Activated CD8-positive, alpha-beta T cell treated with anti-CD3 and anti-CD28 coated beads for 36 hours (primary cell): ENCODE results near the gene KIAA0930. TPM values are rescaled to one million over a fixed set of nuclear protein-coding genes. Genes with fewer than 3 reads are reported as not detected.

ENCODE experiments used
- ATAC-seq: fragments of 200-7000 bp; cut with Tn5 transposase; one replicate; pipeline ENCODE4 v1.10.0; 2021; ENCODE audit warnings: mild to moderate bottlenecking, moderate library complexity
- CTCF ChIA-PET: fragments of 350-600 bp; sonication (Branson Sonifier 250); formaldehyde crosslinking; loops from one replicate; lab custom pipeline; 2021; ENCODE audit warnings: antibody characterized with exemption; lab: Charles Lee
- POLR2A ChIA-PET: fragments of 350-600 bp; sonication (Branson Sonifier 250); formaldehyde crosslinking; loops from one replicate; lab custom pipeline; 2021; ENCODE audit warnings: antibody characterized with exemption; lab: Charles Lee
- DNase-seq: peaks from one replicate; pipeline ENCODE4 v3.0.0-alpha.2; 2020
- H3K27ac Mint-ChIP-seq: one replicate; pipeline ENCODE4 v1.8.0; 2021; ENCODE audit warnings: mild to moderate bottlenecking, mixed read lengths
- H3K27me3 Mint-ChIP-seq: one replicate; pipeline ENCODE4 v1.8.0; 2021; ENCODE audit warnings: mixed read lengths
- H3K36me3 Mint-ChIP-seq: one replicate; pipeline ENCODE4 v1.8.0; 2021; ENCODE audit warnings: low read depth, mixed read lengths
- H3K4me1 Mint-ChIP-seq: one replicate; pipeline ENCODE4 v1.8.0; 2021; ENCODE audit warnings: low read depth, mixed read lengths
- H3K4me3 Mint-ChIP-seq: one replicate; pipeline ENCODE4 v1.8.0; 2021; ENCODE audit warnings: mild to moderate bottlenecking, moderate library complexity, mixed read lengths
- H3K9me3 Mint-ChIP-seq: one replicate; pipeline ENCODE4 v1.8.0; 2021; ENCODE audit warnings: mixed read lengths
- CTCF ChIP-seq: fragments of 200-600 bp; IDR thresholded peaks from one replicate; pipeline ENCODE4 v1.8.0; 2022; ENCODE audit warnings: antibody characterized with exemption, mild to moderate bottlenecking
- intact Hi-C: fragments of 100-400 bp; cut with micrococcal nuclease; formaldehyde crosslinking; loops from one replicate; pipeline ENCODE4 v1.10.0; 2022
- total RNA-seq, 2 experiments: library from RNA; stranded (reverse); gene quantifications; one replicate each; pipeline ENCODE4 v1.2.3, GENCODE V29; 2021

Gene KIAA0930
- total RNA-seq, 2 experiments from 2014 or later = 38.4 to 40.4 TPM

- DNase-seq (peak; percentile 46), ATAC-seq (peak; percentile 70)
- no peak overlapping the region for H3K27ac Mint-ChIP-seq
- TF ChIP-seq CTCF = peak; percentile 78
- H3K9me3 Mint-ChIP-seq = no peaks in the 10 kb centered on the region
- peaks cover 5% of the 10 kb centered on the region for H3K36me3 Mint-ChIP-seq
- intact Hi-C loops = no loop called here
- H3K4me3 Mint-ChIP-seq = no peak overlapping the region
- POLR2A ChIA-PET = interaction anchor here (0.9 kb wide), 1 partner anchor 36 kb away, joined by 4 read pairs; no protein-coding TSS in a partner anchor
- H3K4me1 Mint-ChIP-seq = peaks cover 2% of the 10 kb centered on the region
- CTCF ChIA-PET = interaction anchor here (0.7 to 2.2 kb wide), 14 partner anchors 10 to 391 kb away, joined by 3 to 25 read pairs (median 4); no protein-coding TSS in a partner anchor
- H3K27me3 Mint-ChIP-seq = no peaks in the 10 kb centered on the region
These were observed 31.5 kb downstream of the KIAA0930 start for GRCh38 chr22:45208993-45209838.

DNA sequence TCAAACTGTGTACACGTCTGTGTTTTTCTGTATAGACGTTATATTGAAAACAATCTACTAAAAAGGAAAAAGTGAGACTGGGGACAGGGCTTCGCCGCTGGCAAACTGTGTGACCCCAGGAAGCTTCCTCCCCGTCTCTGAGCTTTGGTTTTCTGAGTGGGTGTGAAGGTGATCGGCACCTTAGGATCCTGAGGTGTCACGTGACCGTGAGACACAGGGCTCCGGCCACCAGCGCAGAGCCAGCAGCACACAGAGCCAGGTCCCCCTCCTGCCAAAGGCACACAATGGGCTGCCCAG lies 32.0 kb downstream of the KIAA0930 start:
- intact Hi-C loops = no loop called here
- H3K27me3 Mint-ChIP-seq = no peaks in the 10 kb centered on the region
- ChIA-PET POLR2A (interaction anchor here (0.6 kb wide), 1 partner anchor 21 kb away, joined by 3 read pairs; no protein-coding TSS in a partner anchor), CTCF (interaction anchor here (0.9 to 2.2 kb wide), 11 partner anchors 10 to 390 kb away, joined by 3 to 25 read pairs (median 4); no protein-coding TSS in a partner anchor)
- H3K9me3 Mint-ChIP-seq = no peaks in the 10 kb centered on the region
- H3K36me3 Mint-ChIP-seq = peaks cover 7% of the 10 kb centered on the region
- ATAC-seq (no peak), DNase-seq (no peak)
- peaks cover 2% of the 10 kb centered on the region for H3K4me1 Mint-ChIP-seq
- TF ChIP-seq CTCF = no peak
- no peak overlapping the region for H3K27ac Mint-ChIP-seq
- H3K4me3 Mint-ChIP-seq = no peak overlapping the region

GRCh38 chr22:45207981-45208664 lies 32.6 kb downstream of the KIAA0930 start:
- Mint-ChIP-seq H3K9me3 (no peaks in the 10 kb centered on the region), H3K27ac (no peak overlapping the region), H3K4me3 (no peak overlapping the region), H3K4me1 (no peaks in the 10 kb centered on the region), H3K27me3 (no peaks in the 10 kb centered on the region), H3K36me3 (peaks cover 7% of the 10 kb centered on the region)
- ChIA-PET CTCF (interaction anchor here (0.9 to 2.2 kb wide), 10 partner anchors 11 to 107 kb away, joined by 3 to 25 read pairs (median 4); no protein-coding TSS in a partner anchor), POLR2A (interaction anchor here (0.6 kb wide), 1 partner anchor 20 kb away, joined by 3 read pairs; no protein-coding TSS in a partner anchor)
- intact Hi-C loops = no loop called here
- ATAC-seq (no peak), DNase-seq (no peak)
- no peak for TF ChIP-seq CTCF

DNA sequence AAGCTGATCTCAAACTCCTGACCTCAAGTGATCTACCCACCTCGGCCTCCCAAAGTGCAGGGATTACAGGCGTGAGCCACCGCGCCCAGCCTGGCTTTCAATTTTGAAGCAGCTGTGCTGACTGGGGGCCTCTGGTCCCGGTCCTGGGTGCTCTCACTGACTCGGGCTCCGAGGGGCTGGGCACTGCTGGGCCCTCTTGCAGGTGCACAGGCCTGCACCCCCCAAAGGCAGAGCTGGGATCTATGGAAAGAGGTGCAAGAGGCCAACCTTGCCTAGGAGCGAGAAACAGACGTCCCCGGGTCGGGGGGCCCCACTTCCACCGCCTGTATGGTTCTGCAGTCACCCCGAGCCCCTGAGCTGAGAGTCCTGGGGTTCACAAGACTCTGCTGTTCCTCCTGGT lies 33.2 kb downstream of the KIAA0930 start:
- intact Hi-C loops = no loop called here
- POLR2A ChIA-PET = no interaction called here
- no peak overlapping the region for H3K27ac Mint-ChIP-seq
- H3K4me3 Mint-ChIP-seq = no peak overlapping the region
- H3K36me3 Mint-ChIP-seq = peaks cover 7% of the 10 kb centered on the region
- H3K9me3 Mint-ChIP-seq = no peaks in the 10 kb centered on the region
- CTCF ChIA-PET = interaction anchor here (1.3 to 2.2 kb wide), 4 partner anchors 11 to 106 kb away, joined by 4 to 25 read pairs (median 5); no protein-coding TSS in a partner anchor
- H3K27me3 Mint-ChIP-seq = no peaks in the 10 kb centered on the region
- ATAC-seq = no peak
- no peak for TF ChIP-seq CTCF
- DNase-seq = no peak
- no peaks in the 10 kb centered on the region for H3K4me1 Mint-ChIP-seq
